Measurements from ENCODE around the gene NUDT14. TPM values are rescaled to one million over a fixed set of nuclear protein-coding genes. Genes with fewer than 3 reads are reported as not detected.

Gene NUDT14
- total RNA-seq, 1 experiment from 2014 or later, result 37.0 TPM

DNA sequence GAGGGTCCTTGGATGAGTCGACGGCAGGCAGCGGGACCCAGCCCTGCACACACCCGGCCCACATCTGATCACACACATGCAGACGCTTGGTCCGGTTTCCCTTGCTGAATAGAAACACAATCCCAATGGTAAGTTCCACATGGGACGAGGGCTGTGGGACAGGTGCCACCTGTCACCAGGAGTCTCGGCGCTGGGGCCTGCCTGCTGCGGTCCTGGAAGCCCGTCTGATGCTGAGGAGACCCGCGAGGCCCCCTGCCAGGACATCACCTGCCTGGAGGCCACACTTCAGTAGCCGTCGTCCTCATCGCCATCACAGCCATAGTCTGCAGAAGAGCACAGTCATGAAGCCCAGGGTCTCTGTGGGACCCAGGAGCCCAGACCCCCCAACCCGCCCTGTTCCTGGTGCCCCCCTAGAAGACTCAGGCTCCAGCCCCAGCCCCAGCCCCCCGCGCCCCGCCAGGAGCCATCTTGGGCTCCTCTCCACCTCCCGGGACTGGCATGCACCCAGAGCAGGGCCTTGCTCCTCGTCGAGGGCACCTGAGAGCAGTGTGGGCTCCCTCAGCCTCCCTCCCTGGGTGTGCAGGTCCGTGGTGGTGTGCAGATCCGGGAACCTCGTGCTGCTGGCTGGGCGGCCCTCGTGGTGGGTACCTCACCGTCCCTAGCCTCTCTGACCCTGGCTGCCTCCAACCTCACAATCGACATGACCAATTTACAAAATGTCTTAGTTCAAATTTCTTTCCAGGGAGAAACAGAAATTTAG lies 29.3 kb upstream of the NUDT14 start:
- H3K27ac ChIP-seq, result no peak overlapping the region
- no TSS peak for BruUV-seq (replicated peaks)
- intact Hi-C loops (cut with micrococcal nuclease; ENCODE audit: unreplicated experiment), result no loop called here
- TF ChIP-seq, protein P1, sequence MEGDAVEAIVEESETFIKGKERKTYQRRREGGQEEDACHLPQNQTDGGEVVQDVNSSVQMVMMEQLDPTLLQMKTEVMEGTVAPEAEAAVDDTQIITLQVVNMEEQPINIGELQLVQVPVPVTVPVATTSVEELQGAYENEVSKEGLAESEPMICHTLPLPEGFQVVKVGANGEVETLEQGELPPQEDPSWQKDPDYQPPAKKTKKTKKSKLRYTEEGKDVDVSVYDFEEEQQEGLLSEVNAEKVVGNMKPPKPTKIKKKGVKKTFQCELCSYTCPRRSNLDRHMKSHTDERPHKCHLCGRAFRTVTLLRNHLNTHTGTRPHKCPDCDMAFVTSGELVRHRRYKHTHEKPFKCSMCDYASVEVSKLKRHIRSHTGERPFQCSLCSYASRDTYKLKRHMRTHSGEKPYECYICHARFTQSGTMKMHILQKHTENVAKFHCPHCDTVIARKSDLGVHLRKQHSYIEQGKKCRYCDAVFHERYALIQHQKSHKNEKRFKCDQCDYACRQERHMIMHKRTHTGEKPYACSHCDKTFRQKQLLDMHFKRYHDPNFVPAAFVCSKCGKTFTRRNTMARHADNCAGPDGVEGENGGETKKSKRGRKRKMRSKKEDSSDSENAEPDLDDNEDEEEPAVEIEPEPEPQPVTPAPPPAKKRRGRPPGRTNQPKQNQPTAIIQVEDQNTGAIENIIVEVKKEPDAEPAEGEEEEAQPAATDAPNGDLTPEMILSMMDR (conservative IDR thresholded peaks at IDR 0.05), result no peak
- no peak for TF ChIP-seq EZH2 (IDR thresholded peaks at IDR 0.05; ENCODE audit: low read depth)
- H3K4me3 ChIP-seq, result no peak overlapping the region
- DNase-seq, result no peak
- no peak overlapping the region for H2AFZ ChIP-seq
- no peaks in the 10 kb centered on the region for H3K9me2 ChIP-seq (ENCODE audit: insufficient read depth)
- no peaks in the 10 kb centered on the region for H3K4me1 ChIP-seq (replicated peaks; ENCODE audit: insufficient read depth)
- H3K36me3 ChIP-seq (ENCODE audit: low read depth), result no peaks in the 10 kb centered on the region
- H3F3A ChIP-seq (ENCODE audit: insufficient read depth, low read depth), result 0 out of 2 replicates have a peak, but pooled peaks cover 6% of the 10 kb centered on the region
- no peaks in the 10 kb centered on the region for H3K27me3 ChIP-seq (ENCODE audit: insufficient read depth, low read depth)
- H3K79me2 ChIP-seq (ENCODE audit: low read depth), result no peaks in the 10 kb centered on the region
- no peaks in the 10 kb centered on the region; the same call in 1 of the 2 replicates for H4K20me1 ChIP-seq (ENCODE audit: insufficient read depth)
- H3K4me2 ChIP-seq, result no peak overlapping the region
- POLR2A ChIA-PET (ENCODE audit: unreplicated experiment), result no interaction called here
- no peaks in the 10 kb centered on the region for H3K9me3 ChIP-seq (ENCODE audit: insufficient read depth, low read depth)
- CTCF ChIA-PET, result no interaction called here

DNA sequence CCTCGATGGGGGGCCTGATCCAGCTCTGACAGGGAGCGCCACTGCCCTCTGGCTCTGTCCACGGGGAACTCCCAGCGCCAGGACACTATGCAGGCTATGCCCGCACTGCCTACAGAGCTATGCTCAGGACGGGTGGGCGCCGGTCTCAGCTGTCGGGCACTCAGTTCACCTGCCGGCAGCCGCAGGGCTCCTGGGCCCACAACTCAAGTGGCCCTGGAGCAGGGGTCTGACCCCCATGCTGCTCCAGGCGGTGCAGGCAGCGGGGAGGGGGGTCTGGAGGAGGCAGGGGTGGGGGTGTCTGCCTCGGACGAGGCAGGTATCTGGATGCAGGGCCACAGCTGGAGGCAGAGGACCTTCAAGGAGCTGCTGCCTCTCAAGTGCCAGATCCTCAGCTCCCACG lies 28.5 kb upstream of the NUDT14 start:
- H3K4me3 ChIP-seq, result no peak overlapping the region
- no peak overlapping the region for H3K4me2 ChIP-seq
- H3K79me2 ChIP-seq (ENCODE audit: low read depth), result no peaks in the 10 kb centered on the region
- no peaks in the 10 kb centered on the region for H3K27me3 ChIP-seq (ENCODE audit: insufficient read depth, low read depth)
- ChIA-PET POLR2A (ENCODE audit: unreplicated experiment) (no interaction called here), CTCF (no interaction called here)
- no peaks in the 10 kb centered on the region for H3K36me3 ChIP-seq (ENCODE audit: low read depth)
- no TSS peak for BruUV-seq (replicated peaks)
- intact Hi-C loops (cut with micrococcal nuclease; ENCODE audit: unreplicated experiment), result no loop called here
- no peak overlapping the region for H2AFZ ChIP-seq
- DNase-seq, result no peak
- H3K27ac ChIP-seq, result no peak overlapping the region
- H3K9me2 ChIP-seq (ENCODE audit: insufficient read depth), result no peaks in the 10 kb centered on the region
- 0 out of 2 replicates have a peak, but pooled peaks cover 6% of the 10 kb centered on the region for H3F3A ChIP-seq (ENCODE audit: insufficient read depth, low read depth)
- no peaks in the 10 kb centered on the region for H3K9me3 ChIP-seq (ENCODE audit: insufficient read depth, low read depth)
- peaks cover 7% of the 10 kb centered on the region for H3K4me1 ChIP-seq (replicated peaks; ENCODE audit: insufficient read depth)
- TF ChIP-seq, protein P1 (conservative IDR thresholded peaks at IDR 0.05), result no peak
- no peak for TF ChIP-seq EZH2 (IDR thresholded peaks at IDR 0.05; ENCODE audit: low read depth)
- H4K20me1 ChIP-seq (ENCODE audit: insufficient read depth), result no peaks in the 10 kb centered on the region; the same call in 1 of the 2 replicates

DNA sequence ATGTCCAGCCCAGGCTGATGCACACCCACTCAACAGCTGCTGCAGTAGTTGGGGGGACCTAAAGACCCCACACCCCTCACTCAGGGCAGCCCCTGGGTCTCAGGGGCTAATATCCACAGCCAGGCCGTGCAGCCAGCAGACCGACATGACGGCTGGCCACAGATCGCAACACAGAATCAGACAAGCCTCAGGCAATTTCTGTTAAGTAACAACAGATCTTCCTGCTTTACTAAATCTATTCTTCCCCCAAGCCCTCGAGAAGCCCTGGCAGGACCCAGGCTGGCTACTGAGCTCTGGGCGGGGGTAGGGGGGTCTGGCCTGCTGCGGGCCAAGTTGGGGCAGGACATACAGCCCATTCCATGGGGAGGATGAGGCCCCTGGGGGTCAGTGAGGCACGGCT lies 28.0 kb upstream of the NUDT14 start:
- no TSS peak for BruUV-seq (replicated peaks)
- H2AFZ ChIP-seq, result no peak overlapping the region
- no peaks in the 10 kb centered on the region for H3K9me2 ChIP-seq (ENCODE audit: insufficient read depth)
- 0 out of 2 replicates have a peak, but pooled peaks cover 6% of the 10 kb centered on the region for H3F3A ChIP-seq (ENCODE audit: insufficient read depth, low read depth)
- TF ChIP-seq, protein P1 (conservative IDR thresholded peaks at IDR 0.05), result no peak
- no peak for TF ChIP-seq EZH2 (IDR thresholded peaks at IDR 0.05; ENCODE audit: low read depth)
- intact Hi-C loops (cut with micrococcal nuclease; ENCODE audit: unreplicated experiment), result no loop called here
- H3K27me3 ChIP-seq (ENCODE audit: insufficient read depth, low read depth), result no peaks in the 10 kb centered on the region
- H3K4me1 ChIP-seq (replicated peaks; ENCODE audit: insufficient read depth), result peaks cover 12% of the 10 kb centered on the region
- CTCF ChIA-PET, result no interaction called here
- H3K36me3 ChIP-seq (ENCODE audit: low read depth), result no peaks in the 10 kb centered on the region
- POLR2A ChIA-PET (ENCODE audit: unreplicated experiment), result no interaction called here
- no peak for DNase-seq
- no peak overlapping the region for H3K4me3 ChIP-seq
- no peaks in the 10 kb centered on the region for H3K79me2 ChIP-seq (ENCODE audit: low read depth)
- no peaks in the 10 kb centered on the region; the same call in 1 of the 2 replicates for H4K20me1 ChIP-seq (ENCODE audit: insufficient read depth)
- H3K9me3 ChIP-seq (ENCODE audit: insufficient read depth, low read depth), result no peaks in the 10 kb centered on the region
- no peak overlapping the region for H3K27ac ChIP-seq
- no peak overlapping the region for H3K4me2 ChIP-seq
